Esophagus mucosa (tissue), 1 donor: ENCODE results near the gene HSF4. TPM values are rescaled to one million over a fixed set of nuclear protein-coding genes. Genes with fewer than 3 reads are reported as not detected.

ENCODE experiments used
- ATAC-seq: fragments of 200-7000 bp; cut with Tn5 transposase; one replicate; pipeline ENCODE4 v1.9.1; 2020
- total RNA-seq: library from RNA; stranded (reverse); gene quantifications from one replicate; pipeline ENCODE4 v1.2.4, GENCODE V29; 2023
- donor health status: DM: yes; HTN: yes; CAD: no.

HSF4 gene
- total RNA-seq, 1 donor from 2014 or later = 10.9 TPM

GRCh38 chr16:67166598-67167168 lies 2.1 kb downstream of the HSF4 start:
- no peak for ATAC-seq

DNA sequence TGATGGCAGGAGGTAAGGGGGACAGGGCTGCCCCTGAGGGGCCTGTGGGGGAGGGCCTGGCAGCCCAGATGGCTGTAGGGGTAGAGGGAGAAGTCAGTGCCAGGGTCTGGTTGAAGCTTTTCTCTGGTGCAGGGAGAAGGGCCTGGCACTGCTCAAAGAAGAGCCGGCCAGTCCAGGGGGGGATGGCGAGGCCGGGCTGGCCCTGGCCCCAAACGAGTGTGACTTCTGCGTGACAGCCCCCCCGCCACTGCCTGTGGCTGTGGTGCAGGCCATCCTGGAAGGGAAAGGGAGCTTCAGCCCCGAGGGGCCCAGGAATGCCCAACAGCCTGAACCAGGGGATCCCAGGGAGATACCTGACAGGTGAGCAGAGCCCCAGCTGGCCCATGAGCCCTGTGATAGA lies 3.0 kb downstream of the HSF4 start:
- no peak for ATAC-seq

DNA sequence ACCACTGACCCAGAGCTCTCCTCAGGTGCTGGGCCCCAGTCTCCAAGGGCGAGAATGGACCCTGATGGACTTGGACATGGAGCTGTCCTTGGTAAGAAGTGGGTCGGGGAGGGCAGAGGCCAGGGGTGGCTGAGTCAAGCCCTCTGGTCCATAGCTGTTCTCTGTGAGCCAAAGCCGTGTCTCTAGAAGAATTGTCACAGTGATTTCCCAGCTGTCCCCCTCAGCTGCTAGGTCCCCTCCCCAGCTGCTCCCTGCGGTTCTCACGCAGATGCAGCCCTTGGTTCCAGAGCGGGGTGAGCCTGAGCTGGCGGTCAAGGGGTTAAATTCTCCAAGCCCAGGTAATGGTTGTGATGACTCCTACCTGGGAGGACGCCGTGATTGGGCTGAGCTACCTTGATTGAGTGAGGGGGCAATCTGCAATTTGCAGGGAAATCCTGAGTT lies 4.5 kb downstream of the HSF4 start:
- no peak for ATAC-seq

DNA sequence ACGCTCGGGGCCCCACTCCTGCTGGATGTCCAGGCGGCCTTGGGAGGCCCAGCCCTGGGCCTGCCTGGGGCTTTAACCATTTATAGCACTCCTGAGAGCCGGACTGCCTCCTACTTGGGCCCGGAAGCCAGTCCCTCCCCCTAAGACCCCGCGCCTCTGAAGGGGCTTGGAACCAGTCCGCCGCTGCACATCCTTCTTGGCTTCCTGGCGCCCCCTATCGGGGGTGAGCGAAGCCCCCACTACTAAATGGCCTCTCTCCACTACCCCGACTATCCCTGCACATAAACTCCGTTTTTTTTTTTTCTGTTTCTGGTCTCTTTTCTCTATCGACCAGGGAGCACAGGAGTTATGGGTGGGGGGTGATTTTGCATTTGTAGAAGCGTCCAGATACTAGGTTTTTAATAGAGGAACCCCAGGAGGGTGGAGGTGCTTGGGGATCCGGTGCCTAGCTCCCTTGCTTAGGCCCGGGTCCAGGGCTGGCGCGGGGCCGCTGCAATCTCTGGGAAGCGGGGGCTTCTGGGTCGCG lies 5.2 kb downstream of the HSF4 start:
- no peak for ATAC-seq

- ATAC-seq = peak; percentile 67
Observed at GRCh38 chr16:67170168-67170948, 5.8 kb downstream of the HSF4 start, which contains the start of gene NOL3. Gene NOL3, plus strand, starts transcription at chr16:67170538.

DNA sequence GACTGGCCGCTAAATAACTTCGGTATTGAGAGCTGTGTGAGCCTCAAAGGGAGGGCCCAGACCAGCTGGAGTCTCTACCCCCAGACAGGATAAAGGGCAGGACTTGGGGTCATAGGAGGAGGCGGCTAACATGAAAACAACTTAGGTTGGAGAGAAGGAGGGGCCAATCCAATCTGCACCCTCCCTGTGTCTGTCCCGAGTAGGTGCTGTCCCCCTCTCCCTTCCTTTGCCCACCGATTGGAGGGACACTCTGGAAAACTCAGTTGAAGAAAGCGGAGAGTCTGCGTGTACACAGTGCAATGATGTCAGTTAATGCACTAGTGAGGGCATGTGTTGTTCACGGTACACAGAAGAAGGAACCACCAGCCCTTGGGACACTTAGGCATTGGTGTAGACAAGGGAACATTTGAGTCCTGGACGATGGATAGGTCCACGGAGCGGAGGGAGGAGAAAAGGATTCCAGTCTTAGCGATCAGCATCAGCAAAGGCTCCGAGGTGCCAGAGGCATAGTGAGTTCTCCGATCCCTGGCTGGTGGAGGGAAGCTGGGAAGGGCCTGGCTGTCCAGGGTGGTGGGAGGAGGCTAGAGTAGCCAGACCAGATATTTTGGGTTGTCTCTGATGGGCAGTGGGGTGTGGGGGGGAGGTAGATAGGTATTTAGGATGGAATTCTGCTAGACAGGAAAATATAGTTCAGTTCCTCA lies 6.6 kb downstream of the HSF4 start:
- ATAC-seq = no peak

GRCh38 chr16:67173323-67173722 lies 8.8 kb downstream of the HSF4 start:
- ATAC-seq = no peak

DNA sequence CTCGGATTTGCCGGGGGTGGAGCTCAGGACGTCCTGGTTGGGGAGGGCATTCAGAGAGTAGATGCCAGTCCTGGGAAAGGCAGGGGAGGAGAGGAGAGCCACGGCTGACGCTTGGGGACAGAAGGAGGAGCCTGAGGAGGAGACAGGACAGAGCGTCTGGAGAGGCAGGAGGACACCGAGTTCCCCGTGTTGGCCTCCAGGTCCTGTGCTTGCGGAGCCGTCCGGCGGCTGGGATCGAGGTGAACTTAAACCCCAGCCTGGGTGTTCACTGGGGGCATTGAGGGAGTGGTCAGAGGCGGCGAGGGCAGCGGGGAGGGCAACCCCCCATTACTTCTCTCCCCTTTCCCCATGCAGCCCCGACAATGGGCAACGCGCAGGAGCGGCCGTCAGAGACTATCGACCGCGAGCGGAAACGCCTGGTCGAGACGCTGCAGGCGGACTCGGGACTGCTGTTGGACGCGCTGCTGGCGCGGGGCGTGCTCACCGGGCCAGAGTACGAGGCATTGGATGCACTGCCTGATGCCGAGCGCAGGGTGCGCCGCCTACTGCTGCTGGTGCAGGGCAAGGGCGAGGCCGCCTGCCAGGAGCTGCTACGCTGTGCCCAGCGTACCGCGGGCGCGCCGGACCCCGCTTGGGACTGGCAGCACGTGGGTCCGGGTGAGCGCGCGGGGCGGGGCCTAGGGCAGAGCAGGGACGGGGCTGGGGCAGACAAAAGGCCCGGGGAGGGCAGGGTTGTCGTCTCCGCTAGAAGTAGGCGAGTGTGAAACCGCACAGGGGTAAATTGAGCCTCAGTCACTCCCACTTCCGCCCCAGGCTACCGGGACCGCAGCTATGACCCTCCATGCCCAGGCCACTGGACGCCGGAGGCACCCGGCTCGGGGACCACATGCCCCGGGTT lies 9.5 kb downstream of the HSF4 start:
- ATAC-seq = peak; percentile 79

DNA sequence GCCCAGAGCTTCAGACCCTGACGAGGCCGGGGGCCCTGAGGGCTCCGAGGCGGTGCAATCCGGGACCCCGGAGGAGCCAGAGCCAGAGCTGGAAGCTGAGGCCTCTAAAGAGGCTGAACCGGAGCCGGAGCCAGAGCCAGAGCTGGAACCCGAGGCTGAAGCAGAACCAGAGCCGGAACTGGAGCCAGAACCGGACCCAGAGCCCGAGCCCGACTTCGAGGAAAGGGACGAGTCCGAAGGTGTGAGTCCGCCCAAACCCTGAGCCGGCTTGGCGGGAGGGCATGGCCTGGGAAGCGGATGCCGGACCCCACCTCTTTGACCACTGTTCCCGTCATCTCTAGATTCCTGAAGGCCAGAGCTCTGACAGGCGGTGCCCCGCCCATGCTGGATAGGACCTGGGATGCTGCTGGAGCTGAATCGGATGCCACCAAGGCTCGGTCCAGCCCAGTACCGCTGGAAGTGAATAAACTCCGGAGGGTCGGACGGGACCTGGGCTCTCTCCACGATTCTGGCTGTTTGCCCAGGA lies 10.2 kb downstream of the HSF4 start:
- ATAC-seq = no peak

- ATAC-seq = no peak
Observed at GRCh38 chr16:67176662-67177061, 12.1 kb downstream of the HSF4 start.

- peak; percentile 70 for ATAC-seq
Observed at GRCh38 chr16:67177743-67178699, 13.5 kb downstream of the HSF4 start.

GRCh38 chr16:67179421-67180080 lies 15.0 kb downstream of the HSF4 start:
- ATAC-seq = peak; percentile 3

DNA sequence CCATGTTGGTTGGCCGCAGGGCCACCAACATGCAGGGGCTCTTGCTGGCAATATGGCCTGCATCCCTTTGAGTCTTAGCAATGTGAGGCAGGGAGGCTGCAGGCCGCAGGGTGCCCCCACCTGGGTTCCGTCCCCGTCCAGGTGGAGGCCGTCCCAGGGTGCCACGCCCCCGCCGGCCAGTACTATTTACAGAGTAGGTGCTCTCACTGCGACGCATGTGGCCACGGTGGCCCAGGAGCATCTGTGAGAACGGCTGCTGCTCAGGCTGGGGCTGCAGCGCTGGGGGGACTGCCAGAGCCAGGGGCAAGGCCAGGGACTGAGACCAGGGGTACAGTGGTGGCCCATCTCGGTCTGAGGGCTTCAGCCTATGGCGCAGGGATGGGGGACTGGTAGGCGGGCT lies 15.6 kb downstream of the HSF4 start:
- no peak for ATAC-seq

DNA sequence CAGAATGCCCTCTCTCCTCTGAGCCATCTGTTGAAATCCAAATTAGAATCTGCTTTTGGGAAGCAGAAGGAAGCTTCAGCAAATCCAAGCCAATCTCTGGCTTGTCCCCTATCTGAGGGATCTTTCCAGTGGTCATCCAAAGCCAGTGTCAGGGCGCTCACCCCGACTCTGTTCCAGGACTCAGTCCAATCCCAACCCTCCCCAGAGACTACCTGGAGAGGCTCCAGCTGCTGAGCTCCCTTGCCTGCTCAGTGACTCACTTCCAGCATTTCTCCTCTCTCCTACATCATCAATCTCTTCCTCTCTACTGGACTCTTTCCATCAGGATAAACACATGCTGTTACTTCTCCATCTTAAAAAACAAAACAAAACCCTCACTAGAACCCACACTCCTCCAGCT lies 16.8 kb downstream of the HSF4 start:
- ATAC-seq = no peak

GRCh38 chr16:67182288-67182687 lies 17.7 kb downstream of the HSF4 start:
- ATAC-seq = no peak

DNA sequence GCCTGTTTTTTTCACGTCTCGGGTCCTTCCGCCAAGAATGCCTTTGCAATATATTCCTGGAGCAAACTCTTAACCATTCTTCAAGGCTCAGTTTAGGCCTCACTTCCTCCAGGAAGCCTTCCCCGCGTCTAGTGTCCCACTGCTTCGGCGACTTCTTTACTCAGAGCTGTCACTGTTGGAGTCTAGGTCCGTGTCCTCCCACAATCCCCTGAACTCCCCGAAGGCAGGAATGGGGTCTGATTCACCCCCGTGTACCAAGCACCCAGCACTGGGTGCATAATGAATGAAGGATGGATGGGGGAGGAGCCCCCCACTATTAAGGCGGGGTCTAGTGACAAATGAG lies 18.7 kb downstream of the HSF4 start:
- ATAC-seq = no peak

GRCh38 chr16:67183627-67184452 lies 19.3 kb downstream of the HSF4 start, which contains the start of gene MATCAP1:
Gene MATCAP1, minus strand, starts transcription at chr16:67183963. Its CDS starts 3,353 bp downstream, at chr16:67180610.
- ATAC-seq = peak; percentile 91

DNA sequence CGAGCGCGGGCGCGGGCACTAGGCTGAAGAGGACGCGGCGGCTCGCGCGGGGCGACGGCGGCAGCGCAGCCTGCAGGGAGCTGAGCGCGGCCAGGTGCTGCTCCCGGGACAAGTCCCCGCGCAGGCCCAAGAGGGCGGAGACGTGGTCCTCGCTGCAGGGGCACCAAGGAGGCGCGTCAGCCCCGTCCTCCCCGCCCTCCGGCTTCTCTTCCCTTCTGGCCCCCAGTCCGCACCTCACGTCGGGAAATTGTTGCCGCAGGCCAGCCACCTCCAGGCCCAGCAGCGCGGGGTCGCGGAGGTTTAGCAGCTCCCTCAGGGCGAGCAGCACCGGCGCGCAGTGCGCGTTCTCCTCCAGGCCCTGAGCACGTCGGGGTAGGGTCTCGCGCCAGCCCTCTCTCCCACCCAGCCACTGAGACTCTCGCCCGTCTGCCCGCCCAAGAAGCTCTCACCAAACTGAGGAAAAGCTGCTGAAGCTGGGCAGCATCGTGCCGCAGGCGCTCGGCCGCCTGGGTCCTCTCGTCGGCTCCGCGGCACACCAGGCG lies 20.0 kb downstream of the HSF4 start:
- ATAC-seq = peak; percentile 3
